Measurements from ENCODE around the gene KRTAP15-1. TPM values are rescaled to one million over a fixed set of nuclear protein-coding genes. Genes with fewer than 3 reads are reported as not detected.
A peak's percentile ranks its signal among the peaks of the same experiment; 100 is the strongest.

Gene KRTAP15-1
- total RNA-seq, 1 donor from 2014 or later: not detected

GRCh38 chr21:30426731-30427130 is 13.3 kb upstream of the KRTAP15-1 start:
- TF ChIP-seq, protein P1, sequence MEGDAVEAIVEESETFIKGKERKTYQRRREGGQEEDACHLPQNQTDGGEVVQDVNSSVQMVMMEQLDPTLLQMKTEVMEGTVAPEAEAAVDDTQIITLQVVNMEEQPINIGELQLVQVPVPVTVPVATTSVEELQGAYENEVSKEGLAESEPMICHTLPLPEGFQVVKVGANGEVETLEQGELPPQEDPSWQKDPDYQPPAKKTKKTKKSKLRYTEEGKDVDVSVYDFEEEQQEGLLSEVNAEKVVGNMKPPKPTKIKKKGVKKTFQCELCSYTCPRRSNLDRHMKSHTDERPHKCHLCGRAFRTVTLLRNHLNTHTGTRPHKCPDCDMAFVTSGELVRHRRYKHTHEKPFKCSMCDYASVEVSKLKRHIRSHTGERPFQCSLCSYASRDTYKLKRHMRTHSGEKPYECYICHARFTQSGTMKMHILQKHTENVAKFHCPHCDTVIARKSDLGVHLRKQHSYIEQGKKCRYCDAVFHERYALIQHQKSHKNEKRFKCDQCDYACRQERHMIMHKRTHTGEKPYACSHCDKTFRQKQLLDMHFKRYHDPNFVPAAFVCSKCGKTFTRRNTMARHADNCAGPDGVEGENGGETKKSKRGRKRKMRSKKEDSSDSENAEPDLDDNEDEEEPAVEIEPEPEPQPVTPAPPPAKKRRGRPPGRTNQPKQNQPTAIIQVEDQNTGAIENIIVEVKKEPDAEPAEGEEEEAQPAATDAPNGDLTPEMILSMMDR (conservative IDR thresholded peaks at IDR 0.05; ENCODE audit: low read depth, low read length): no peak
- no peak overlapping the region for H3K4me3 ChIP-seq (ENCODE audit: low read depth, low read length)
- DNase-seq (ENCODE audit: low read depth): no peak

DNA sequence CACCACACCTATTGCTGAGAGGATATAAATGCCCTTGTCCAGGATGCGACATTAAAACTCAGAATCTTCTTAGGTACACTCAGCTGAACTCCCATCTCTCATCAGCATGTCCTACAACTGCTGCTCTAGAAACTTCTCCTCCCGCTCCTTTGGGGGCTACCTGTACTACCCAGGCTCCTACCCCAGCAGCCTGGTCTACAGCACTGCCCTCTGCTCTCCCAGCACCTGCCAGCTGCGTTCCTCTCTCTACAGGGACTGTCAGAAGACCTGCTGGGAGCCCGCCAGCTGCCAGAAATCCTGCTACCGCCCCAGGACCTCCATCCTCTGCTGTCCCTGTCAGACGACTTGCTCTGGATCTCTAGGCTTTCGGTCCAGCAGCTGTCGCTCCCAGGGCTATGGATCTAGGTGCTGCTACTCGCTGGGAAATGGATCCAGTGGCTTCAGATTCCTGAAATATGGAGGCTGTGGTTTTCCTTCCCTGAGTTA is 9.9 kb upstream of the KRTAP15-1 start, which contains the start of gene KRTAP13-4:
KRTAP13-4 (plus strand) TSS at position 51 of the 486 bp plus-strand sequence; CDS start at position 107, 56 bp downstream.
- no peak for DNase-seq (ENCODE audit: low read depth)
- no peak within 1 kb of the TSS for H3K4me3 ChIP-seq (ENCODE audit: low read depth, low read length)
- TF ChIP-seq, protein P1 (conservative IDR thresholded peaks at IDR 0.05; ENCODE audit: low read depth, low read length): no peak

DNA sequence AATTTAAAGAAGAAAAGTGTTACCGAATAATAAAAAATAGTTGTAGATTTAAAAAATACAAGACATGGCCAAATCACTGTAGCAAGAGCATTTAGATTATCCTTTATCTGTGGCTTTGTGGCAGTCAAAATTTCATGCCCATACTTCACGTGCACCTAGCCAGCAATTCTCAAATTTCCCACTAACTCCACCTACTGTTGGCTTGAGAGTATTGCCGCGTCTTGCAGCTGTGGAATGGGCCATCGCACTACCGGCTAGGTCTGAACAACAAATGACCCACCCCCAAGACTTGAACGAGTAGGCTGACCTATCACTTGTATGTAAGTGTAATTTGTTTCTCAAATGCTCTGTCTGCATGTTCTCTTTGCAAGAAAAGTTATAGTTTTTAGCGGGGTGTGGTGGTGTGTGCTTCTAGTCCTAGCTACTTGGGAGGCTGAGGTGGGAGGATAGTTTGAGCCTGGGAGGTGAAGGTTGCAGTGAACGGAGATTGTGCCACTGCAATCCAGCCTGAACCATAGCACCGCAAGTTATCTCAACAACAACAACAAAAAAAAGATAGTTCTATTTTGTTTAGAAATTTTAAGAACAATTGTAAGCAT is 5.9 kb upstream of the KRTAP15-1 start:
- TF ChIP-seq, protein P1 (conservative IDR thresholded peaks at IDR 0.05; ENCODE audit: low read depth, low read length): peak; percentile 62
- DNase-seq (ENCODE audit: low read depth): no peak
- H3K4me3 ChIP-seq (ENCODE audit: low read depth, low read length): no peak overlapping the region

DNA sequence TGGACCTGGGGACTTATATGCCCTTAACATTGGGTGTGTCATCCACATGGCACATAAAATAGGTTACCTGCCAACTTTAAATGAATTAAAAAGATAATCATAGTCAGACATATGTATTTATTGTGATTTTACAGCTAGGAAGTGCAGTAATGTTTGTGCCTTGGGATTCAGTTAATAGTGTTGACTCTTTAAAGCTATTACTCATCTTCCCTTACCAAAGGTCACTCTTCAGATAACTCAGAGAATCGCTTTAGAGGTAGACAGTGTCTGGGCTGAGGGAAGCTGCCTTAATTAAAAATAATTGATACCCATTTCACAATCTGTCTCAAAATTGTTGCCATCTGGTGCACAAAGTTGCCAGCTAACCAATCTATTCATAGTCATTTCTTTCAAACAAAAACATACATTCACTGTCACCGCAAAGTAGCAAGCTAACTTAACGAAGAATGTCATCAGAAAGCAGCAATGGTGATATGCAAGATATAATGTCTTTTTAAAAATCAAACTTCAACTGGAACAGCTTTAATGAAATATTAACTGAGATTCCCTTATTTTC is 3.0 kb upstream of the KRTAP15-1 start:
- no peak overlapping the region for H3K4me3 ChIP-seq (ENCODE audit: low read depth, low read length)
- TF ChIP-seq, protein P1 (conservative IDR thresholded peaks at IDR 0.05; ENCODE audit: low read depth, low read length): no peak
- no peak for DNase-seq (ENCODE audit: low read depth)

DNA sequence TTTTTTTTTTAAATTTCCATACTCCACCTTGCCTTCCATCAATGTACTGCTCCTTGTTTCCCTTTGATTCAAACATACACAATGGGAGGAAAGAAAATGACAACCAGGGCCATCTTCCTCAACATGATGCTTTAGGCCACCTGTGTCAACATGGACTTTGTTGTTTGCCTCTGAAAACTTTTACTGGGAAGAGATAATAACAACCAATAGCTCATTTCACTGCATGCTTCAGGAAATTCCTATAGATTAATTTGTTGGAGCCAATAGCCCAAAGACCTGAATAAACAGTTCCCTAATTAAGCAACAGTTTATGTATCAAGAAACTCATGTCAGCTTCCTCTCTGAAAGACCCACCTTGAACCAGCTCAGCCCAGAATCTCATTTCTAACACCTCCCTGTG is 3.2 kb downstream of the KRTAP15-1 start:
- no peak for DNase-seq (ENCODE audit: low read depth)
- TF ChIP-seq, protein P1 (conservative IDR thresholded peaks at IDR 0.05; ENCODE audit: low read depth, low read length): no peak
- H3K4me3 ChIP-seq (ENCODE audit: low read depth, low read length): no peak overlapping the region

DNA sequence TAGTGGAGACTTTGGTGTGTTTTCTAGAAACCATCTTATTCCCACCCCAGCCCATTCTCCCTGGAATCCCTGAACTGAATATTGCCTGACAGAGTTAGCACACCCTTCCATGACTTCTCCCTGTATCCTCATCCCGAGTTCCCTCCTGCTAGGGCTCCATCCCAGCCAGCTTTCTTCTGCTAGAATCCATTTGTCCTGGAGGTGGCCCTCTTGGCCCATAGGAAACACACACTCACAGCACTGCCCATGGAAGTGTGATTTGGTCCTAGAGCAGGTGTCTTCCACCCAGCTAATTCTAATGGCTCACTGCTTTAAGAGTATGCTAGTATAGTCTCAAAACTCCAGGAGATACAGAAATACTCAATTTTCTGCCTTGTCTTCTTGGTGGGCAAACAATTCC is 4.1 kb downstream of the KRTAP15-1 start:
- DNase-seq (ENCODE audit: low read depth): no peak
- TF ChIP-seq, protein P1 (conservative IDR thresholded peaks at IDR 0.05; ENCODE audit: low read depth, low read length): no peak
- H3K4me3 ChIP-seq (ENCODE audit: low read depth, low read length): no peak overlapping the region

DNA sequence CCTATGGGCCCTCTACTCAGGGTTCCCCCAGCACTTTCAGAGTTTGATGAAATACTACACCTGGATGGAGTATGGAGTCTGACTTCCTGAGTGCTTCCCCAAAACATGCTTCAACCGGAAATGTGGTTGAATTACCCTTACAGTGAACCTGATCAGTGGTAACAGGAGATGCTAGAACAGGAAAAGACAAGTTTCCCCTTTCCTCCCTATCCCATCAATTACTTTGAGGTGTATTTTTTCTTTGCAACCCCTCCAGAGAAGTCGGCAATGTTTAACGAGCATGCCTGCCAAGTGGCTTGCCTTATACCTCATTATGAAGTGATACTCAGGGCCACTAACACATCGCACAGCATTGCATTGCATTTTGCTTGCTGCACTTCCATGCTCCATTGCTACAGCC is 7.0 kb downstream of the KRTAP15-1 start:
- no peak overlapping the region for H3K4me3 ChIP-seq (ENCODE audit: low read depth, low read length)
- TF ChIP-seq, protein P1 (conservative IDR thresholded peaks at IDR 0.05; ENCODE audit: low read depth, low read length): no peak
- no peak for DNase-seq (ENCODE audit: low read depth)
